HepG2 (cell line): ENCODE data around the gene CLEC4D. TPM values are rescaled to one million over a fixed set of nuclear protein-coding genes. Genes with fewer than 3 reads are reported as not detected.

Experiments
- ATAC-seq: fragments of 200-7000 bp; cut with Tn5 transposase; 3 replicates; pipeline ENCODE4 v1.9.1; 2020; ENCODE audit warnings: mild to moderate bottlenecking, moderate library complexity
- BruUV-seq: library from RNA; stranded (reverse); fragments of 400-500 nt; replicated peaks from 2 replicates; lab custom pipeline; 2021; lab: Mats Ljungman, UMichigan
- CTCF ChIA-PET: fragments of 300-600 bp; formaldehyde crosslinking; extraction: SDS; loops from one replicate; lab custom pipeline; 2021; ENCODE audit warnings: low total read pairs, inconsistent platforms, low intra/inter-chr PET ratio; lab: Yijun Ruan, JAX
- POLR2A ChIA-PET: fragments of 350-600 bp; sonication (Branson Sonifier 250); formaldehyde crosslinking; loops from one replicate; lab custom pipeline; 2020; ENCODE audit warnings: antibody characterized with exemption, inconsistent platforms; lab: Yijun Ruan, JAX
- DNase-seq: peaks from one replicate; pipeline ENCODE4 v3.0.0-alpha.2; 2015; ENCODE audit warnings: low spot score
- FAIRE-seq: peaks from 3 replicates; lab custom pipeline; 2011; peaks lifted over from hg19 to GRCh38; lab: Jason Lieb, UNC
- H2AFZ ChIP-seq: one replicate; pipeline ENCODE4 v1.6.1; 2011; ENCODE audit warnings: low read length, inconsistent platforms
- H3K27ac ChIP-seq: fragments of 300-600 bp; 3 replicates; pipeline ENCODE4 v1.8.0; 2011; ENCODE audit warnings: mixed run types, mild to moderate bottlenecking, mixed read lengths, low read length, inconsistent platforms; ENCODE audit not compliant: insufficient read depth; ENCODE audit errors: extremely low read length
- H3K27me3 ChIP-seq, 2 experiments: fragments of 200-600 bp in 1 of 2; 2 replicates in 1 of 2; 3 replicates in 1 of 2; pipeline versions ENCODE4 v1.6.0 to v1.8.0; 2011; ENCODE audit warnings: low read length in 2 of 2, mild to moderate bottlenecking in 2 of 2, moderate library complexity in 2 of 2, inconsistent platforms in 1 of 2; ENCODE audit not compliant: insufficient read depth in 2 of 2, control insufficient read depth in 1 of 2
- H3K36me3 ChIP-seq, 2 experiments: fragments of 200-600 bp in 1 of 2; replicated peaks in 1 of 2; 2 replicates in 1 of 2; 3 replicates in 1 of 2; pipeline versions ENCODE4 v1.5.1 to v1.8.0; 2011; ENCODE audit warnings: low read length in 2 of 2, inconsistent platforms in 1 of 2; ENCODE audit not compliant: insufficient read depth in 2 of 2, control insufficient read depth in 1 of 2
- H3K4me1 ChIP-seq: 2 replicates; pipeline ENCODE4 v1.5.1; 2012; ENCODE audit warnings: low read length, inconsistent platforms; ENCODE audit not compliant: insufficient read depth
- H3K4me2 ChIP-seq: 2 replicates; pipeline ENCODE4 v1.6.0; 2011; ENCODE audit warnings: low read depth, low read length, inconsistent platforms
- H3K4me3 ChIP-seq, 3 experiments: fragments of 200-600 bp in 1 of 3; sonication (generic), shearing (Covaris generic) in 1 of 3; replicated peaks in 1 of 3; 2 replicates each; pipeline ENCODE4 v1.5.1; 2011 to 2016; ENCODE audit warnings: low read length in 3 of 3, inconsistent platforms in 2 of 3, low read depth in 2 of 3, mild to moderate bottlenecking in 2 of 3, control low read depth in 1 of 3, mixed read lengths in 1 of 3; ENCODE audit not compliant: insufficient read depth in 1 of 3
- H3K79me2 ChIP-seq: one replicate; pipeline ENCODE4 v1.6.1; 2011; ENCODE audit warnings: low read length, inconsistent platforms; ENCODE audit not compliant: insufficient read depth
- H3K9ac ChIP-seq: 2 replicates; pipeline ENCODE4 v1.6.0; 2011; ENCODE audit warnings: mild to moderate bottlenecking, low read depth, low read length, inconsistent platforms; ENCODE audit not compliant: insufficient read depth
- H3K9me3 ChIP-seq: 2 replicates; pipeline ENCODE4 v1.5.1; 2012; ENCODE audit warnings: mild to moderate bottlenecking, low read length
- H4K20me1 ChIP-seq: 2 replicates; pipeline ENCODE4 v1.6.0; 2011; ENCODE audit warnings: inconsistent platforms, mild to moderate bottlenecking, low read length, moderate library complexity; ENCODE audit not compliant: insufficient read depth
- ETV6 ChIP-seq: sonication (generic); formaldehyde crosslinking; conservative IDR thresholded peaks from 2 replicates; pipeline ENCODE4 v1.4.0; 2020; ENCODE audit warnings: missing genetic modification reagents
- MAF1 ChIP-seq: sonication (generic); formaldehyde crosslinking; IDR thresholded peaks from 2 replicates; pipeline ENCODE4 v1.5.0; 2020; ENCODE audit warnings: missing genetic modification reagents, borderline replicate concordance
- NAIF1 ChIP-seq: sonication (generic); formaldehyde crosslinking; IDR thresholded peaks from 2 replicates; pipeline ENCODE4 v1.5.0; 2020; ENCODE audit warnings: mild to moderate bottlenecking, missing genetic modification reagents, borderline replicate concordance
- ZFP62 ChIP-seq: sonication (generic); formaldehyde crosslinking; IDR thresholded peaks from 2 replicates; pipeline ENCODE4 v1.4.0; 2020; ENCODE audit warnings: missing genetic modification reagents
- ZNF180 ChIP-seq: sonication (generic); formaldehyde crosslinking; IDR thresholded peaks from 2 replicates; pipeline ENCODE4 v1.4.0; 2020; ENCODE audit warnings: low read depth, missing genetic modification reagents, borderline replicate concordance
- ZNF562 ChIP-seq: sonication (generic); formaldehyde crosslinking; IDR thresholded peaks from 2 replicates; pipeline ENCODE4 v1.8.0; 2022; ENCODE audit warnings: missing genetic modification reagents, borderline replicate concordance
- ZNF609 ChIP-seq: sonication (generic); formaldehyde crosslinking; IDR thresholded peaks from 2 replicates; pipeline ENCODE4 v1.4.0; 2020; ENCODE audit warnings: mild to moderate bottlenecking, missing genetic modification reagents, borderline replicate concordance
- ZNF7 ChIP-seq: IDR thresholded peaks from 2 replicates; pipeline ENCODE4 v1.6.1; 2016; ENCODE audit warnings: missing biosample characterization, missing genetic modification reagents
- WGBS: methylation state at CpG from one replicate; pipeline ENCODE4 v1.1.6; 2017; ENCODE audit warnings: low lambda C conversion rate; 5-methylcytosine and 5-hydroxymethylcytosine counted together
- in situ Hi-C: cut with HindIII; loops from 2 replicates; pipeline ENCODE4 v1.10.0; 2017; ENCODE audit warnings: low pct_unique_long_range_greater_than_20kb; ENCODE audit not compliant: extremely low pct_ligation_motif_present
- intact Hi-C: fragments of 100-400 bp; cut with micrococcal nuclease; formaldehyde crosslinking; loops from one replicate; pipeline ENCODE4 v1.10.0; 2022; ENCODE audit not compliant: unreplicated experiment
- polyA plus RNA-seq, 8 experiments: library from polyadenylated mRNA; depleted of rRNA in 3 of 8; stranded (reverse) in 7 of 8; unstranded in 1 of 8; fragments of >200 nt; fragmentation: Illumina TruSeq in 4 of 8; extraction: Trizol in 4 of 8; gene quantifications; 2 replicates each; pipeline versions ENCODE4 v1.2.1 to v1.2.3, GENCODE V29; 2011 to 2016; ENCODE audit warnings: low read depth in 4 of 8, missing spikeins in 1 of 8, mixed read lengths in 1 of 8; ENCODE audit not compliant: insufficient read depth in 1 of 8
- total RNA-seq, 5 experiments: library from RNA; depleted of rRNA; stranded (reverse); fragments of >200 nt; fragmentation: Illumina TruSeq; extraction: Trizol; gene quantifications; 2 replicates each; pipeline ENCODE4 v1.2.3, GENCODE V29; 2016; ENCODE audit warnings: low read depth in 1 of 5

The CLEC4D gene
- total and polyA plus RNA-seq, 2 of the 13 experiments (the other 11 are each of a cell fraction or from before 2014, with no cell fraction given) = not detected

- TF ChIP-seq ZNF609 (CRISPR knock-in tag) (no peak), NAIF1 (no peak), ETV6 (CRISPR knock-in tag) (no peak), MAF1 (CRISPR knock-in tag) (no peak), ZNF562 (no peak)
These were observed 4.7 kb downstream of the CLEC4D start (continued) for GRCh38 chr12:8517971-8518370.

GRCh38 chr12:8519171-8519570, 5.9 kb downstream of the CLEC4D start:
- Histone ChIP-seq H3K27me3 (no peaks in the 10 kb centered on the region; a peak in 1 of 5 replicates), H3K9me3 (no peaks in the 10 kb centered on the region), H3K27ac (no peak overlapping the region), H2AFZ (no peak overlapping the region), H3K9ac (no peak overlapping the region), H3K4me2 (no peak overlapping the region), H3K4me1 (no peaks in the 10 kb centered on the region), H3K36me3 (no peaks in the 10 kb centered on the region), H3K4me3 (no peak overlapping the region), H4K20me1 (no peaks in the 10 kb centered on the region), H3K79me2 (no peaks in the 10 kb centered on the region)
- intact Hi-C loops = no loop called here
- POLR2A ChIA-PET = no interaction called here
- no peak for ATAC-seq
- 31% methylated on average over 4 of the region's 4 CpGs for WGBS
- CTCF ChIA-PET = no interaction called here
- no peak for FAIRE-seq
- TF ChIP-seq ZNF7 (CRISPR knock-in tag) = no peak
- TF ChIP-seq ZNF180 = no peak
- no peak for TF ChIP-seq ZFP62 (CRISPR knock-in tag)
- no peak for DNase-seq
- no TSS peak for BruUV-seq
- in situ Hi-C loops = no loop called here
